ENCODE results near the gene AKR1D1.
"Not testable (repeated sequence)": the region's sequence is repeated elsewhere in the genome, so short reads cannot be mapped to it uniquely, and the experiment has no call there.

The AKR1D1 gene

DNA sequence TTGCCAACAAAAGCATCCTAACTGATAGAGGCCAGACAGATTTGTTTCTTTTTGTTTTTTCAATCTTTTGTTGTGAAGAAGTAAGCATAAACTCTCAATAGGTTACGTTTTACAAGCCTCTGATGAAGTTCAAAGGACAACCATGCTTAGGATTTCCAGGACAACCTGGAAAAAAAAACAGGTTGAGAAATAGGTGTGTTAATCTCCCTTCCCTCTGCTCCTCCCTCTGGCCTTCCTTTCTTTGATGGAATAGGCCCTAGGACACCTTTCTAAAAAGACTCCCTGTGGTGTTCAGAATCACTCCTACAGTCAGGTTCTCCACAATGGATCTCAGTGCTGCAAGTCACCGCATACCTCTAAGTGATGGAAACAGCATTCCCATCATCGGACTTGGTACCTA is at the start of gene AKR1D1:
TSS of gene AKR1D1 (plus strand) at position 264 of the 400 bp plus-strand sequence. CDS start at position 324, 60 bp downstream.
- in situ Hi-C loops (cut with MboI; ENCODE audit: low sequenced_read_pairs): no loop called here

GRCh38 chr7:138027100-138027499 is 49.2 kb upstream of the AKR1D1 start:
- in situ Hi-C loops (cut with MboI; ENCODE audit: low sequenced_read_pairs): no loop called here

GRCh38 chr7:138029126-138029525 is 47.1 kb upstream of the AKR1D1 start:
- in situ Hi-C loops (cut with MboI; ENCODE audit: low sequenced_read_pairs): no loop called here

GRCh38 chr7:138029941-138030340 is 46.3 kb upstream of the AKR1D1 start:
- in situ Hi-C loops (cut with MboI; ENCODE audit: low sequenced_read_pairs): no loop called here

- in situ Hi-C loops (cut with MboI; ENCODE audit: low sequenced_read_pairs): no loop called here
Measured at GRCh38 chr7:138030679-138031351, 45.4 kb upstream of the AKR1D1 start.

DNA sequence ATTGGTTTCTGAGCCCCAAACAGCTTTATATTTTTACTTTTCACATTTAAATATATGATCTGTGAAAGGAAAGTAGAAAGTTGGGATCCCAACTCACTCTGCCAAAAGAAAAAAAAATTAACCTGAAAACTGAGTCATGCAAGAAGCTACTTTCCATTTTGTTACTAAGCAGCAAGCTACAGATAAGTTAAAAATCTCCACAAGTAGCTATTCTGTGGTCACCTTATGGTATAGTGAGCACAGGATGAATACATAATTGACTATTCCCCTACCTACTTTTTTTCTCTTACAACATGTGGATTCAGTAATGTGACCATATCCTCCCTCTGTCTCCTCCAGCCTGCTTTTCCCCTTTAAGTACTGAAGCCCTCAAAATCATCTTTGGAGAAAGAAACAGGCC is 44.1 kb upstream of the AKR1D1 start:
- in situ Hi-C loops (cut with MboI; ENCODE audit: low sequenced_read_pairs): no loop called here

DNA sequence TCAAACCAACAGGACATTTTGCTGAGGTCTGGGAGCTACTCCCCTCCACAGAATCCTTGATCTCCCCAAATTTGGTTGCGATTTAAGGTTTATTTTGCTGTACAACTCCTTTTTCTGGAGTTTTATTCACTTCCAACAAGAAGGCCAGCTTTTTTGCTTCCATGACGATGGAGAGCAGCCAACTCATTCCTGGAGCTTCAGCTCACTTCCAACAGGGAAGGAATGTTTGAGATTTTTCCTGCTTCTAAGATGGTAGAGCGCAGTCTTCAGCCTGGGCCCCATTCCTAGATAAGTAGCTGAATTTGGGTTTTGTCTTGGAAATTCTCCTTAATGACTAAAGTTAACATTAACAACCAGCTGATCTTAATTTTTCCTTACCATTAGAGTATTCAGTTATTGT is 43.5 kb upstream of the AKR1D1 start:
- in situ Hi-C loops (cut with MboI; ENCODE audit: low sequenced_read_pairs): no loop called here

- in situ Hi-C loops (cut with MboI; ENCODE audit: low sequenced_read_pairs): no loop called here
Measured at GRCh38 chr7:138033241-138033640, 43.0 kb upstream of the AKR1D1 start.

DNA sequence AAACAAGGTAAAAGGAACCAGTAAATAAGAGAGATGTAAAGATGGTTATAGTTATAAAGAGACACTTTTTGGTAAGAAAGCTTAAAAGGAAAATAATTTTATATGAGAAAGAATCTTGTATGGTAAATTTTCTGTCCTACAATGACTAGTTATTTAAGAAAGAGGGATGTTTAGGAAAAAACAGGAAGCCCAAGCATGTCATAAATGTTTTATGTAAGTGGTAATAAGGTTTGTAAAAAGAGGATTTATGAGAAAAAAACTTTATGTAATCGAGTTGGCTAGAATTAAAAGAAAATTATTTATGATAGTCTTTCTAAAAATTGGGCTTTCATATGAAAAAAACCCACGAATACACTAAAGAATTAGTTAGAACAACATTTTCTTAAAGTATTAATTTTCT is 40.1 kb upstream of the AKR1D1 start:
- in situ Hi-C loops (cut with MboI; ENCODE audit: low sequenced_read_pairs): no loop called here

DNA sequence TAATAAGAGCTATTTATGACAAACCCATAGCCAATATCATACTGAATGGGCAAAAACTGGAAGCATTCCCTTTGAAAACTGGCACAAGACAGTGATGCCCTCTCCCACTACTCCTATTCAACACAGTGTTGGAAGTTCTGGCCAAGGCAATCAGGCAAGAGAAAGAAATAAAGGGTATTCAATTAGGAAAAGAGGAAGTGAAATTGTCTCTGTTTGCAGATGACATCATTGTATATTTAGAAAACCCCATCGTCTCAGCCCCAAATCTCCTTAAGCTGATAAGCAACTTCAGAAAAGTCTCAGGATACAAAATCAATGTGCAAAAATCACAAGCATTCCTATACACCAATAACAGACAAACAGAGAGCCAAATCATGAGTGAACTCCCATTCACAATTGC is 36.2 kb upstream of the AKR1D1 start:
- in situ Hi-C loops (cut with MboI; ENCODE audit: low sequenced_read_pairs): not testable (repeated sequence)

DNA sequence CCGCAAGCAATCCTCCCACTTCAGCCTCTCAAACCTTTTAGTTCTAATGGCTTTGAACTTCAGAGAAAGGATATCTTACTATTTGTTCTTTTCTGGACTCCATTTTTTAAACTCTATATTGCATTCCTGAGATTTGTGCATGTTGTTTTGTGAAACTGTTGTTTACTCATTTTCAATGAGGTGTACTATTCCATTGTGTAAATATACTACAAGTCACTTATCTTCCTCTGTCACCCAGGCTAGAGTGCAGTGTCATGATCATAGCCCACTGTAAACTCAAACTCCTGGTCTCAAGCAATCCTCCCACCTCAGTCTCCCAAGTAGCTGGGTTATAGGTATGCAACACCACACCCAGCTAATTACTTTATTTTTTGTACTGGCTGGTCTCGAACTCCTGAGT is 31.4 kb upstream of the AKR1D1 start:
- in situ Hi-C loops (cut with MboI; ENCODE audit: low sequenced_read_pairs): no loop called here

DNA sequence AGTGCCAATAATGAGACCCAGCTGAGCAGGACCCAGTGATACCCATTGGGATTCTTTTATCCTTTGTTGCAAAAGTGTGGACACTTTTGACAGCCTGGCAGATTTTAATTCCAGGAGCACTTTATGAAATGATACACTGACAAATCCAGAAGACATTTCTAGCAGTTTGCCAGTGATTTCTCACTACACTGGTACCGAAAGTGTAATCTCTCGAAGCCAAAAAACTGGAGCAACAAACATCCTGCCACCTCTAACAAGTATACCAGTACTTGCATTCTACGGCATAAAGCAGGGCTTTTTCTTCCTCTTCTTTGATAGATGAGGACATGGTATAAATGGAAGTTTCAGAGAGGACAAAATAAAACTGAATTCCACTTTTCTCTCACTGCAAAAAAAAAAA is 28.4 kb upstream of the AKR1D1 start:
- in situ Hi-C loops (cut with MboI; ENCODE audit: low sequenced_read_pairs): no loop called here

GRCh38 chr7:138049505-138050116 is 26.6 kb upstream of the AKR1D1 start:
- in situ Hi-C loops (cut with MboI; ENCODE audit: low sequenced_read_pairs): no loop called here

GRCh38 chr7:138051712-138052247 is 24.5 kb upstream of the AKR1D1 start:
- in situ Hi-C loops (cut with MboI; ENCODE audit: low sequenced_read_pairs): not testable (repeated sequence)

- in situ Hi-C loops (cut with MboI; ENCODE audit: low sequenced_read_pairs): no loop called here
Measured at GRCh38 chr7:138052696-138053095, 23.6 kb upstream of the AKR1D1 start.

GRCh38 chr7:138055698-138056097 is 20.6 kb upstream of the AKR1D1 start:
- in situ Hi-C loops (cut with MboI; ENCODE audit: low sequenced_read_pairs): not testable (repeated sequence)

DNA sequence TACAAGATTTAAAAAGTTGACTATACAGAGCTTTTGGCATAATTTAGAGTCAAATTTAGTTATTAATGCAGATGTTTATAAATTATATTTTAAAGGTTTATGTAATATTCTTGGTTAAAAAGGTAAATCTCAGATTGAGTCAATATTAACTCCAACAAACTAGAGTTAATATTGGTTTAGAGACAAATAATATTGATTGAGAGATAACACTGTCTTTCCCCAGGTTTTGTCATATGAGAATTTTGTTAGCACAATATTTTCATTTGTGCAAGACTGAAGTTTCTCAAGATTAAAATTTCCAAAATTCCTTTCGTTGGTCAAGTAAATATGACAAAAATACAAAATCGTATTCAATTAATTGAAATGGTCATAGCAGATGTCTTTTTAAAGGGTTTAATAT is 12.9 kb upstream of the AKR1D1 start:
- in situ Hi-C loops (cut with MboI; ENCODE audit: low sequenced_read_pairs): no loop called here

- in situ Hi-C loops (cut with MboI; ENCODE audit: low sequenced_read_pairs): no loop called here
Measured at GRCh38 chr7:138064856-138065357, 11.4 kb upstream of the AKR1D1 start.

DNA sequence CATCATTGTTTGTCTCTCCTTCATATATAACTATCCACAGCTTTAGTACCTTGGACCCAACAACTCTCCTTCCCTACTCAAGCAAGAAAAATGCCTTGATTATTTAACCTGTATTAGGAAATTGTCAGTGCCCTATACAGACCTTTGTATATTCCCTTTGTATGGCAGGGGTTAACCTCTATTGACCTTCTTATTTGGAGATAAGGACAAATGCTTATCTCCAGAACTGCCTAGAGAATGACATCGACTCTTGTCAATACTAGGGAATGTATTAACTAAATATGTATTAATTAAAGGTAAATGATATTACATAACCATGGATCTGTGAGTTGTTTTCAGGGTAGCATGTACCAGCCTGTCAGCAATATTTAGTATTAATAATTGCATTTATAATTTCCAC is 10.4 kb upstream of the AKR1D1 start:
- in situ Hi-C loops (cut with MboI; ENCODE audit: low sequenced_read_pairs): no loop called here

GRCh38 chr7:138066954-138067394 is 9.3 kb upstream of the AKR1D1 start:
- in situ Hi-C loops (cut with MboI; ENCODE audit: low sequenced_read_pairs): no loop called here

- in situ Hi-C loops (cut with MboI; ENCODE audit: low sequenced_read_pairs): no loop called here
Measured at GRCh38 chr7:138067774-138068173, 8.5 kb upstream of the AKR1D1 start.

DNA sequence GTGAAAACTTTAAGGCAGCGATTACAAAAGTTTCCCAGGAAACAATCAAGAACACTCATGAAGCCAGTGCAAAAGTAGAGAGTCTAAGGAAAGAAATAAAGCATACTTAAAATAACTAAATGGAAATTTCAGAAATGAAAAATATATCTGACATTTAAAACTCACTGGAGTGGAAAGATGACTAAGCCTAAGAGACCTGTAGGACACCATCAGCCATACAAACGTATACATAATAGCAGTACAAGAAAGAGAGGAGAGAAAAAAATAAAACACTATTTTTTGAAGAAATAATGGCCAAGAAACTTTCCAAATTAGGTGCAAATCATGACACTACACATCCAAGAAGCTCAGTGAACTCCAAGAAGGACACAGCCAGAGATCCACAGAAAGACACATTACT is 5.4 kb upstream of the AKR1D1 start:
- in situ Hi-C loops (cut with MboI; ENCODE audit: low sequenced_read_pairs): no loop called here

Data from HL-60/S4 treated with retinoic acid at 250 ng/mL for 4 days and 3 days (cell line).